HG03521 (cell line): ENCODE data around the gene NAB1.
"Not testable (repeated sequence)": the region's sequence is repeated elsewhere in the genome, so short reads cannot be mapped to it uniquely, and the experiment has no call there.

Source experiments
- ATAC-seq: cut with Tn5 transposase; IDR thresholded peaks from one replicate; pipeline ENCODE4 v1.9.1; 2021; ENCODE audit warnings: mild to moderate bottlenecking, moderate library complexity; ENCODE audit not compliant: unreplicated experiment

Gene NAB1

DNA sequence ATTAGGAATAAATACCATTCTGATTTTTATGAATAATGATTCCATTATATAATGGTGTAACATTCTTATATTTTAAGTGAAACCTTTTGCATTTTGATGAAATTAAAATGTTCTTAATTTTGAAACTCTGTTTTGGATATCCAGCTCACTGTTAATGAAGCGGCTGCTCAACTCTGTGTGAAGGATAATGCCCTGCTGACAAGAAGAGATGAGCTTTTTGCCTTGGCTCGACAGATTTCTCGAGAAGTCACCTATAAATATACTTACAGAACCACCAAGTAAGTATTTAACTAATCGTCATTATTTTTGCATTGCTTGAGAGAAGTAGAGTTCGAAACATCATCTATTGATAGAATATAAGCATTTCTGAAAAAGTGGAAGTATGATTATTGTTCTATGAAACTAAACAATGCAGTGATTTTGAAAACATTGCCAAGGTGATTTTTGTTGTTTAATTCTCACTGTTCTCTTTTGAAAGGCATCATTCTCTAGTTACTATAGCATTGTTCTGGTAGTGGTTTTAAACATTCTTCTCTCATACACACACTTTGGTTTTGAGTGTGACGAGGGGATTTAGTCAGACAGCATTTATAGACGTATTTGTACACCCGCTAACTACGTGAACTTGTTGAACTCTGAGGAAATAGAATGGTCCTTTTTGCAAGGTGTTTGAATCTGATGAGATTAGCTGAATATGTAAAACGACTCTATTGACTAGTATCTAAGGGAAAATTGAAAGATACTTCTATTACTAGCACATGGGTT, 21.5 kb downstream of the NAB1 start:
- peak; percentile 60 for ATAC-seq

DNA sequence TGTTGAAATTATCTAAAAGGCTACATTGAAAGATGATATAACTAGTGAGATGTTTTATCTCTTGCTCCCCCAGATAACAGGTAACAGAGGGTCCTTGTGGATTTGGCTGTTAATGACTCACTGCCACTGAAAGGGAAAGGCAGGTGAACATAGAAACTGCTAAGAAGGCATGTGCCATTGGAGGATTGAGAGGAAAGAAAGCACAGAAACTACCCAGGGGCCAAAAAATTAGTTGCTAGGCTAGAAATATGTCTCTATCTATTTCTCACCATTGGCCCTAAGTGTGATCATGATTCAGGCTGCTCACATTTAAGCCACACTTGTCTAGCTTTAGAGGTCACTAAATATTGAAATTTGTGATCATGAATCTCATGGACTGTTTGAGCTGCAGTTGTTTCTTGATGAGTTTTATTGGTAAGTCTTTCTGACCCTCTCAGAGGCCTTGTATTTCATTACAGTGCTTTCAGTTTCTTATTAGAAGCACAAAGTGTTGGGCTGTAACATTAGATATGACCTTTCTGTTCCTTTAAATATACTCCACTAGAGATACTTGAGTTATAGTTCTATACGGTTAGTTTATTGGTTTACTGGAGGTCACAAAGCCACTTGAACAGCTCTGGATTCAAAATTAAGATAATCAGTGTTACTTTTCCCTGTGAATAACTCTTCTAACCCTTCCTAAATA, 26.2 kb downstream of the NAB1 start:
- peak; percentile 41 for ATAC-seq

DNA sequence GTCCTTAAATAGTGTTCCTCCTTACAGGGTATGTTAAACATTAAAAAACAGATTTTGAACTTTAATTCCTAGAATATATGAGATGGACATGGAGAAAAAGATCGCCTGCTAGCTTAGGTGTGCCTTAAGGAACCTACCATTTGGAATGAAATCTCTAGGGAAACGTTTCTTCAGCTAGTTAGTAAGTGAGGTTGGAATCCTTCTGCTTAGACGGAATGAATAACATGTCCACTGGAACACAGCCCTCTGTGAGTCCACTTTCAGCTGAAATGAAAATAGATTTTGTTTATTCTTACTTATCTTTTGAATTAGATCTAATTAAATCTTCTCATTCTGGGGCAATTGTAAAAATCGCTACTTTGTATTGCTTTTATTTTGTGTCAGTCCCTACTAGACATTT, 28.4 kb downstream of the NAB1 start:
- no peak for ATAC-seq

DNA sequence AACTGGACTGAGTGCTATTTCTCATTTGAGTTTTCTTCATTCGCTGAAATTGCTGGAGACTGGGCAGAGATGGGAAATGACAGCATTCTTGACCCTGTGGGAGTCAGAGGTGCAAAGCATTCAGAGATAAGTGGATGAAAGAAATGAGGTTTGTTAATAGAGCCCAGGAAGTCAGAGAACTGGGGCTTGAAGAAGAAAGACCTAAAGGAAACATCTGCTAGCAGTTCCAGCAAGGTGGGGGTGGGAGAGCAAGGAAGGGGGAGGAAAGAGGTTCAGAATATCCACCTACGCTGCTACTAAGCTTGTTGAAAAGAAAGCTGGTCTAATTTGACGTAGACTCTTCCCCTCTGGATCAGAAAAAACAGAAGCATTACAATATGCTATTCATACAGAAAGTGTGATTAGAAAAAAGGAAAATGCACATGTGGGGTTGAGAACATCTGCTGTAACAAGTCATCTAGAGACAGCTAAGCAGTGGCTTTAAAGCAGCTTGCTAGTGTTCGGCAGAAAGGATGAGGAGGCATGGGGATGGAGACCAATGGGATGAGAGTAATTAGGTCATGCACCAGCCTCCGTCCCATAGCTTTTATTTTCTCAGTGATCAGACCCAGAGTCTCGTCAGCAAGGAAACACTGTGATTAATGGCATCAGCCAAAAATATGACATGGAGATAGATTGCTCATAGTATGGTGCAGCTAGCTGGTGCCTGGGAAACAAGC, 29.7 kb downstream of the NAB1 start:
- ATAC-seq = peak; percentile 40

DNA sequence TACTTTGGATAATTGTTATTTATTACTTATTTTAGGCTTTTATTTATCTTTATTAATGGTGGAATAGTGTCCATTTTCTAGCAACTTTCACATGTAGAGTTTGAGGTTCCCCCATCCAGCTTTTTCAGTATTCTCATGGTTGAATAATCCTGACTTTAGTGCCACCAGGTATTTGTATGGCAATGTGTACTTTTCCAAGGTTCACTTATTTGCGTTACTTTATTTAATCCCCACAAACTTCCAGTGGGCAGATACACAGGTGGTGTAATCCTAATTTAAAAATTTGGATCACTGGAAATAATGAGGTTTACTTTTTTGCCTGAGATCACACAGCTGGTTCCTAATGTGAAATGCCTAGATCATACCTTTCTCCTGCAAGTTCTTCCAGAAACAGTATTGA, 30.5 kb downstream of the NAB1 start:
- ATAC-seq = no peak

DNA sequence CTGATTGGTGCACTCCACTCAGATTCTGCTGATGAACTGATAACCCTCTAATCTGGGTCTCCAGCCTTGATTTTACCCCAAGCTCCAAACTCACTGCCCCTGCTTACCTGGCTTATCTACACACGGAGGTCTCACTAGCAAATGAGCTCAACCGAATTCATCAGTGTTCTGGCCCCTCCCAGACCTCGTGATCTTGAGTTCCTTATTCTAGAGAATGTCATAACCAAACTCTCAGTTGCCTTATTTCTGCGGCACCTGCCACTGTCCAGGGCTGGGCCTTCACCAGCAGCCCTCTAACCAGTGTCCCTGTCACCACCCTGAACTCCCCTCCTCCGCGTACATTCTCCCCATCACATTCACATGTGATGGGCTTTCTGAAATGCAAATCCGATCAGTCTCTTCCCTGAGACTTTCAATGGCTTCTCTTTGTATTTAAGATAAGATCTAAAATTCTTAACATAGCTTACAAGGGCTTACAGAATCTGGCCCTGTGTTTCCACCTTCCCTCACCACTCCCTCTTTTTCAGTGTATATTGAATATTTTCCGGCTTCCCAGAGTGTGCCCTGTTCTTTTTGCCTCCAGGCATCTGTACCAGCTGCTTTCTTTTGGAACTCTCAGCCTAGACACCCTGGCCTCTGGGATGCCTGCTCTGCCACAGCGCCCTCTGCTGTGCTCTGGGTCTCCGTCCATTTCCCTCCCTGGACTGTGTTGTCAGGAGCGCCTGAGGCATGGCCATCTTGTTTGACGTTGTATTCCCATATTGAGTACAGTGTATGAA, 31.1 kb downstream of the NAB1 start:
- peak; percentile 59 for ATAC-seq

DNA sequence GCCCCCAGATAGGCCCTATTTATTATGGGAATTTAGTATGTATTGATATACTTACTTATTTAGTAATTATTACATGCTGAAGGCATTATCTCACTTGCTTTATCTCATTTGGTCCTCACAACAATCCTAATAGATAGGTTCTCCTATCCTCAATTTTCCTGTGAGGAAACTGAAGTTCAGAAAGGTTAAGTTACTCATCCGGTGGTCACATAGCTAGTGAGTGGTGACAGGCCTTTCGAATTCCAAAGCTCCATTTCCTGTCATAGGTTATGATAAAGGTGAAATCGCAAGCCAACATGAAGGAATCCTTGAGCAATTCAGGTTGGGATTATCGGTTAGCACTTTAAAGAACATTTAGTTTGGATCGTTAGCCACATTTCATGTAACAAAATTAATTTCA, 33.3 kb downstream of the NAB1 start:
- no peak for ATAC-seq

DNA sequence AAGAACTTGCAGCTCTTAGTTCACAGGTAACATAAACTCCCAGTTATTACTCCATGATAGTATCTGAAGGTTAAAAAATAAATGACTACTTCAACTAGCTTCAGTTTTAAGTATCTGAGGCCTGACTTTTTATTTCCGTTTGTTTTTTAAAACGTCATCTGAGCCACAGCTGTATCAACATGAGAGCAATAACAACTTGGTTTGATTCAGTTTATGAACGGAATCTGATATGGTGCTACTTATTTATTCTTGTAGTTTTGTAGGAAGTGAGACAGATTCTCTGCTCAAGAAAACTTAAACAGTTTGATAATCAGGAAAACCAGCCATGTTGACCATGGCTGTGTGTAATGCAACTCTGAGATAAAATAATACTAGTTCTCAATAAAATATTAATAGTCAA, 34.9 kb downstream of the NAB1 start:
- no peak for ATAC-seq

DNA sequence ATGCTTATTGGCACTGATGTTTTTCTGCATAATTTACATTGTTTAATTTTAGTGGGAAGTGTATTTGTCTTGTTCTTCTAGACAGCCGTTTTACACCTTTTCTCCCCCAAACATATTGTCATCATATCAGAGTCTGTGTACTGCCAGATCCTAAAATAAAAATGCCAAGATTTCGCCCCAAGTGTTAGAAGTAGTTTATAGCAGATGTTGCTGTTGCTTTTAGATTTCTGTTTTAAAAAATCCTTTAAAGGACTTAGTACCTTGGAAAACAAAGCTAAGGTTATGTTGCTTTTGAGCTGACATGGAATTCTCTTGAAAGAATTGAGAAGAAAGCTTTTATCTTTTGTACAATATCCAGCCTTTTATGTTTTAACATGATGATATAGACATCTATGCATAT, 36.0 kb downstream of the NAB1 start:
- ATAC-seq = no peak

DNA sequence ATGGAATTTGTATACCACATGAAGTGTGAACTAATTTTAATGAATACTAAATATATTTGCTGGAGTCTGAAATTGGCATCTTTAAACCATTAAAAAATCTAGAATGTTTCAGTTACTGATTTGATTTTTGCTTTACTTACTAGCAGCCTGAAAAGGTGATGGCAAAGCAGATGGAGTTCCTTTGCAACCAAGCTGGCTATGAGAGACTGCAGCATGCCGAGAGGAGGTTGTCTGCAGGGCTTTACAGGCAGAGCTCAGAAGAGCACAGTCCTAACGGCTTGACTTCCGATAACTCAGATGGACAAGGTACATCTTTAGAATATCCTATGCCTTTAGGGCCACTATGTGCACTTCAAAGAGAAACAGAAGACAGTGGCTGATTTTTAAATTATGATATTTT, 36.5 kb downstream of the NAB1 start:
- ATAC-seq = no peak

DNA sequence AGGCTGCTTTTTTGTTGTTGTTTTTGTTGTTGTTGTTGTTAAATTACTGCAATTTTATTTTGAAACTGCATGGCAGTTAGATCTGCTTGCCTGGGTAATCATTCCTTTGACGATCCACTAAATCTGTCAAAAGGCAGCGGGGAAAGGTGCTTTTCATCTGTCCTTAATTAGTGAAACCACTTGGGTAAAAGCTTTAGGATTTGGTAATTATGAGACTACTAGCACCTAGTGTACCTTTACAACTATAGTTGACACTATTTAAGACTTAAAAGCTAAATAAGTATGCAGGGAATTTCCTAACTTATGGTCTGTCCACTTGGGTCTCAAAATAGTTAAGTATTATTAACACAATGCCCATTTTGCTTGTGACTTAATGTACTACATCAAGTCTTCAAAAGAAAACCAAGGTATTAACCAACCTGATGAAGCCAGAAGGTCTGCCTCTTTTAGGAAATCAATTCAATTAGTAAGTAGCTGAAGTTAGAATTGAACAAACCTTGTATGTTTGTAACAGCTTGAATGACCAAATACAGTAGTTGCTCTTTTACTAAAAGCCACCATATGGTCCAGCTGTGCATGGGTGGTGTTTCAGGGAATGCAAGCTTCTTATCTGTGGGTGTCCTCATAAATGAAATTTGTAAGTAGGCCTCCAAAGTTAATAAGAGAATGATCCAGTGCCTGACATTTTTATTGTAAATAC, 44.8 kb downstream of the NAB1 start:
- no peak for ATAC-seq

DNA sequence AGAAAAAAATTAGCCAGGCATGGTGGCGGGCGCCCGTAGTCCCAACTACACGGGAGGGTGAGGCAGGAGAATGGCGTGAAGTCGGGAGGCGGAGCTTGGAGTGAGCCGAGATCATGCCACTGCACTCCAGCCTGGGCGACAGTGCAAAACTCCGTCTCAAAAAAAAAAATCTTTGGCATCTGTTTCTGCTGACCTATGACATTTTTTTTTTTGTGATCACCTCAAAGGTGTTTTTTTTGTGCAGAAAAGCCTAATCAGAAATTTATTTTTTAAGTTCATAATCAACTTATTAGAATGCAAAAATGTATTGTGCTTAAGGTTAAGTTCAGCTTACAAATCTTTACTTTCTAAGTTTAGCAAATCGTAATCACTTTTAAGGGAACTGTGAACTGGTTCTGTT, 45.6 kb downstream of the NAB1 start:
- ATAC-seq = no peak

DNA sequence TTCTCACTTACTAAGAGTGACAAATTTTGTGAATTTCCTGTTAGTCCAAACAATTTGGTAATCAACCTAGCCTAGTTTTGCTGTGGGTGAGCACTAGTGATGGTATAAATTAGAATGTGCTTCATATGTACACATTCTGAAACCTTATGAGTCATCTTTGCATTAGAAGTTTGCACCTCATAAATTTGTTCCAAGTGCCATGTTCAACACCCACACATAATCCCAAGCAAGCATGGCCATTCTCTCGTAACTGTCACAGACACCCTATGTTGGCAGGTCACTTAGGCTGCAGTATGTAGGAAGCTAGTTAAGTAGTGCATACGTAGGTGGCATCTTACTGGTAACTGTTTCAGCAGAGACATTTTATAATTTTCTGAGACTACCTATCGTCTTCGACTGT, 46.9 kb downstream of the NAB1 start:
- no peak for ATAC-seq

DNA sequence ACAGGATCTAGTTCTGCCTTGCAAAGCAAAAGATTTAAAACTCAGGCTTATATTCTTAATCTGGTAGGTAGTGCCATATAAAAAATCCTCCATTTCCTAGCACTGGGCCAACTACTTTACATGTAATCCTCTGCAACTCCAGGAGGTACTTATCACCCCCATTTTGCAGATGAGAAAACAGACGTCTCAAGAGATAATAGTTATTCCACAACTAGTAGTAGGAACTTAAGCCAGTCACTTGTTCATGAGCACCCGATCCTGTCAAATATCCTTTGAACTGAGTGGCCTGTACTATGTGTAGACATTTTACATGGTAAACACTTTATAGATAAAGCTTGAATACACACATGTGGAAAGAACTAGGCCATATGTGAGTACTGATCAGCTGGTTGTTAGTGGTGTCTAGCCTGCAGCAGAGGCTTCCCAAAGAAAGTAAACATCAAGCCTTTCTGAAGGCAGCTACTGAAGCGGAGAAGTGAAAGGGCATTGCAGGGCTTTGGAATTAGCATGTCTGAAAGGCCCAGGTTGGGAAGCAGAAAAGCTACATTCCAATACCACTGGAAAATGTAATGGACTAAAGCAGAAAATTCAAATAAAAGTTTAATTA, 48.0 kb downstream of the NAB1 start:
- no peak for ATAC-seq

DNA sequence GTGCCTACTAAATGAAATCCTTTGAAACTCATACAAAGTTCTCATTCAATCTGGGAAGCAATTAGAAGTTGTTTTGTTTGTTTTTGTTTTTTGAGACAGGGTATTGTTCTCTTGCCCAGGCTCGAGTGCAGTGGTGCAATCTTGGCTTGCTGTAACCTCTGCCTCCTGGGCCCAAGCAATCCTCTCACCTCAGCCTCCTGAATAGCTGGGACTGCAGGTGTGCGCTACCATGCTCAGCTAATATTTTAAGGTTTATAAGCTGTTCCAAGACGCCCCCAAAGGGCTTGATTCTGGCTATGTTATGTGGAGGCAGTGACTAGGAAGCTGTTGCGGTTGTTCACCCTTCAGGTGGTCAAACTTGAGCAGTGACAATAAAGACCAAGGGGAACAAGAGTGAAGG, 48.5 kb downstream of the NAB1 start:
- no peak for ATAC-seq

DNA sequence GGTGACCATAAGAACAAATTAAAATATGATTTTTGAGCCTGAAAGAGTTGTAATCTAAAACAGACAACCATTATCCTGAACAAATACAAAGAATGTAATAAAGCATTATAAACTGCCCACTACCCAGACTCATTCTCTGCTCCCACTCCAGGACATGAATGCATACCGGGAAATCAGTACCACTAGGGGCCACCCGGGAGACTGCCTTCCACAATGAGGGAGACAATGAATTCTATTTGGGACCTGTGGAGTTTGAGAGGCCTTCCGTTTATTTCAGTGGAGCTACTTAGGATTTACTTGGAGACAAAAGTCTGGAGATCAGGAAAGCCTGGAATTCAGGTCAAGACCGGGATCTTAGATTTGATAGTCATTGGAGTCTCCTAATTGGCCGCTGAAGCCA, 50.0 kb downstream of the NAB1 start:
- no peak for ATAC-seq

DNA sequence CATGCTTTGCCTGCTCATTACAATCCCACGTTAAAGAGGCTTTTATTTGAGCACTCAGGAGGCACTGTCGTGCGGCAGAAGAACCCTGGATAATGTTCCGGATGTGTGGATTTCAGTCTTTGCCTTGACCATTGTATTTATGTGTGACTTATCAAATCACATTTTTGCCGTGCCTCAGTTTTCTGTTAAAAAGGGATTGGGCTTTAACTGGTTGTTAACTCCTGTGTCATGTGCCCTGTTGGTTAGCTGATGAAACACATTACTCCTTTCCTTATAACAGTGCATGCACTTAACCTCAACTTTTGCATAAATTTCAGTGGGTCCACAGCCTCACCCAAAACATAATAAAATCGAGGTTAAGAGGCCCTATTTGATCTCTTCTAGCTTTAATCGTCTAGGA, 52.7 kb downstream of the NAB1 start:
- ATAC-seq = peak; percentile 74

DNA sequence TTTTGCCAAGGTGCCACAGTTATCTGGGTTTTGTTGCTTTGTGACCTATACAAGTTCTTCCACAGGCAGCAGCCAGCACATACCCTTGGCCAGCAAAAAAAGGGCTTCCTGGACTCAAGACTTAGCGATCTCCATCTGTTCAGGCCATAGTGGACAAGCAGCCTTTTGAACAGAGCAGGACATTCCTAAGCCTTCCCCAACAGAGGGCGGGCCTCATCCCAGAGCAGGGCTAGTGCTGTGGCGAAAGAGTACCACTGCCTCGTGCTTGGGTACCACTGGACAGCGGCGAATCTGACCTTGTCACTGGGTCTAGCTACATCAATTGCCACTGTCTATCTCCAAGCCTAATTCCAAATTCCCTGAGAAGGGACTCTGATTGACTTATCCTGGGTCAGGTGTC, 56.4 kb downstream of the NAB1 start:
- no peak for ATAC-seq

DNA sequence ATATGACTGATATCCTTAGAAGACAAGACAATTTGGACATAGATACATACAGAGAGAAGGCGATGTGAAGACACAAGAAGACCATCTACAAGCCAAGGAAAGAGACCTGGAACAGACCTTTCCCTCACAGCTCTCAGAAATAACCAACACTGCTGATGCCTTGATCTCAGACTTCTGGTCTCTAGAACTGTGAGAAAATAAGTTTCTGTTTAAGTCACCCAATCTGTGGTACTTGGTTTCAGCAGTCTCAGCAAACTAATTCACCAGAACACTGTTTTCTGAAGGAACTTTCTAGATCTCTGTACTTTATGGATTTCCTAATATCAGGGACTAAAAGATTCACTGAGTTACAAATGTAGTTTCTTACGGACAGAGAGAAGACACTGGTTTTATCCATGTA, 58.8 kb downstream of the NAB1 start:
- no peak for ATAC-seq

DNA sequence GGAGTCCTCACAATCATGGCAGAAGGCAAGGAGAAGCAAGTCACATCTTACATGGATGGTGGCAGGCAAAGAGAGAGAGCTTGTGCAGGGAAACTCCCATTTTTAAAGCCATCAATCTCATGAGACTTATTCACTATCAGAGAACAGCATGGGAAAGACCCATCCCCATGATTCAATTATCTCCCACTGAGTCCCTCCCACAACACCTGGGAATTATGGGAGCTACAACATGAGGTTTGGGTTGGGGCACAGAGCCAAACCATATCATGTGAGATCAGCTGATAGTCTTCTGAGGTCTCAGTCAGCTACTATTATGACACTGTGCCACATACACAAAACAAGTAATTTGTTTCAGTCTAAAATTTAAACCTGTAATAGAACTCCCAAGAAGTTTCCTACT, 59.8 kb downstream of the NAB1 start:
- not testable (repeated sequence) for ATAC-seq
